ENCODE data around the gene KRT72.

DNA sequence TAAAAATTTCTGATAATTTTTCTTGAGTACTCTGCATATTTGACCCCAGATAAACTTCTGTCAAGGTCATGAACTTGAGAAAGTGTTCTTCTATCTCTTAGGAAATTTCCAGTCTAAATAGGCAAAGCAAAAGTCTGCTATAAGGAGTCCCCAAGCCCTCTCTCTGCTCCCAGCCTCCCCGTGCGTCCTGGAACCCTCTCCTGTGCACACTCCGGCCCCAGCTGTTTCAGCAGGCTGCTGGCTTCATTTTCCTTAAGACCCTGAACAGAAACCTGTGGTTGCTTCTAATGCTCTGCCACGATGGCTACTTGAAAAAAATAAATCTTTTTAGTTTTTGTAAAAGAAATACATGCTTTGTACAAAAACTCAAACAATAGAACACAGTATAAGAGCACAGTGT, 36.0 kb upstream of the KRT72 start:
- no peak for TF ChIP-seq PAX5 (IDR thresholded peaks at IDR 0.05; ENCODE audit: insufficient read depth, low read length, severe bottlenecking)
- no peak for TF ChIP-seq POLR2AphosphoS5 (IDR thresholded peaks at IDR 0.05; ENCODE audit: low read depth, low read length)
- no peak for TF ChIP-seq TAF1 (IDR thresholded peaks at IDR 0.05; ENCODE audit: low read depth, low read length)
- TF ChIP-seq POLR2A (IDR thresholded peaks at IDR 0.05; ENCODE audit: low read depth, low read length): no peak
- no peak for TF ChIP-seq SPI1 (IDR thresholded peaks at IDR 0.05; ENCODE audit: low read depth, low read length)

All from GM12891 (cell line).